SK-N-SH treated with all-trans-retinoic acid at 6 μM for 48 hours (cell line): ENCODE data around the gene R3HDM2.
A peak's percentile ranks its signal among the peaks of the same experiment; 100 is the strongest.

Source experiments
- ATAC-seq: fragments of 200-7000 bp; cut with Tn5 transposase; 3 replicates; pipeline ENCODE4 v1.9.1; 2020; ENCODE audit warnings: mild to moderate bottlenecking, moderate library complexity
- ARNTL ChIP-seq: fragments of 450-650 bp; formaldehyde crosslinking; IDR thresholded peaks from 2 replicates; pipeline ENCODE4 v1.5.0; 2020; ENCODE audit warnings: low read depth, mild to moderate bottlenecking, moderate library complexity, borderline replicate concordance
- BACH2 ChIP-seq: fragments of 250-450 bp; sonication (Bioruptor Pico); IDR thresholded peaks from 2 replicates; pipeline ENCODE4 v1.9.0; 2021; ENCODE audit warnings: mild to moderate bottlenecking, borderline replicate concordance
- CSDC2 ChIP-seq: fragments of 250-450 bp; sonication (Bioruptor Pico); IDR thresholded peaks from 2 replicates; pipeline ENCODE4 v1.5.0; 2020; ENCODE audit warnings: mild to moderate bottlenecking, moderate library complexity
- ESRRG ChIP-seq: fragments of 250-450 bp; sonication (Bioruptor Pico); IDR thresholded peaks from 2 replicates; pipeline ENCODE4 v1.6.1; 2021; ENCODE audit warnings: mild to moderate bottlenecking
- ISL1 ChIP-seq: fragments of 250-450 bp; sonication (Bioruptor Pico); IDR thresholded peaks from 2 replicates; pipeline ENCODE4 v2.1.2; 2022; ENCODE audit warnings: mild to moderate bottlenecking, moderate library complexity
- RARB ChIP-seq: fragments of 250-450 bp; sonication (Bioruptor Pico); IDR thresholded peaks from 2 replicates; pipeline ENCODE4 v1.8.0; 2021; ENCODE audit warnings: mild to moderate bottlenecking, moderate library complexity
- SNAI2 ChIP-seq: fragments of 250-450 bp; sonication (Bioruptor Pico); IDR thresholded peaks from 2 replicates; pipeline ENCODE4 v1.5.0; 2020; ENCODE audit warnings: mild to moderate bottlenecking, moderate library complexity
- TCF4 ChIP-seq: fragments of 250-450 bp; sonication (Bioruptor Pico); IDR thresholded peaks from 2 replicates; pipeline ENCODE4 v1.8.0; 2021; ENCODE audit warnings: mild to moderate bottlenecking, moderate library complexity, borderline replicate concordance
- TOX ChIP-seq: fragments of 250-450 bp; sonication (Bioruptor Pico); IDR thresholded peaks from 2 replicates; pipeline ENCODE4 v1.8.0; 2021; ENCODE audit warnings: mild to moderate bottlenecking, moderate library complexity, borderline replicate concordance
- ZC3H10 ChIP-seq: fragments of 250-450 bp; sonication (Bioruptor Pico); IDR thresholded peaks from 2 replicates; pipeline ENCODE4 v1.5.1; 2021; ENCODE audit warnings: mild to moderate bottlenecking, moderate library complexity
- ZFP3 ChIP-seq: fragments of 250-450 bp; sonication (Bioruptor Pico); IDR thresholded peaks from 2 replicates; pipeline ENCODE4 v1.5.0; 2020; ENCODE audit warnings: mild to moderate bottlenecking, moderate library complexity
- ZFP30 ChIP-seq: fragments of 450-650 bp; formaldehyde crosslinking; IDR thresholded peaks from 2 replicates; pipeline ENCODE4 v1.5.0; 2022; ENCODE audit warnings: mild to moderate bottlenecking, moderate library complexity
- ZNF565 ChIP-seq: fragments of 450-650 bp; formaldehyde crosslinking; conservative IDR thresholded peaks from 2 replicates; pipeline ENCODE4 v1.5.0; 2020; ENCODE audit warnings: low read depth, mild to moderate bottlenecking, moderate library complexity
- ZNF70 ChIP-seq: fragments of 450-650 bp; formaldehyde crosslinking; IDR thresholded peaks from 2 replicates; pipeline ENCODE4 v1.5.0; 2020; ENCODE audit warnings: mild to moderate bottlenecking, moderate library complexity
- ZNF8 ChIP-seq: fragments of 450-650 bp; formaldehyde crosslinking; IDR thresholded peaks from 2 replicates; pipeline ENCODE4 v1.5.0; 2020; ENCODE audit warnings: mild to moderate bottlenecking, moderate library complexity
- TF ChIP-seq, protein P1 (sequence below): fragments of 250-450 bp; sonication (Bioruptor Pico); IDR thresholded peaks from 2 replicates; pipeline ENCODE4 v1.8.0; 2020; ENCODE audit warnings: mild to moderate bottlenecking, moderate library complexity, borderline replicate concordance
- TF ChIP-seq, protein P2 (sequence below): fragments of 250-450 bp; sonication (Bioruptor Pico); IDR thresholded peaks from 2 replicates; pipeline ENCODE4 v1.5.0; 2020; ENCODE audit warnings: mild to moderate bottlenecking, moderate library complexity
- TF ChIP-seq, protein P3 (sequence below): fragments of 250-450 bp; sonication (Bioruptor Pico); IDR thresholded peaks from 2 replicates; pipeline ENCODE4 v1.5.1; 2020; ENCODE audit warnings: low read depth, mild to moderate bottlenecking, moderate library complexity
- TF ChIP-seq, protein P4 (sequence below): fragments of 250-450 bp; sonication (Bioruptor Pico); IDR thresholded peaks from 2 replicates; pipeline ENCODE4 v1.5.1; 2021; ENCODE audit warnings: mild to moderate bottlenecking, moderate library complexity

Gene R3HDM2

DNA sequence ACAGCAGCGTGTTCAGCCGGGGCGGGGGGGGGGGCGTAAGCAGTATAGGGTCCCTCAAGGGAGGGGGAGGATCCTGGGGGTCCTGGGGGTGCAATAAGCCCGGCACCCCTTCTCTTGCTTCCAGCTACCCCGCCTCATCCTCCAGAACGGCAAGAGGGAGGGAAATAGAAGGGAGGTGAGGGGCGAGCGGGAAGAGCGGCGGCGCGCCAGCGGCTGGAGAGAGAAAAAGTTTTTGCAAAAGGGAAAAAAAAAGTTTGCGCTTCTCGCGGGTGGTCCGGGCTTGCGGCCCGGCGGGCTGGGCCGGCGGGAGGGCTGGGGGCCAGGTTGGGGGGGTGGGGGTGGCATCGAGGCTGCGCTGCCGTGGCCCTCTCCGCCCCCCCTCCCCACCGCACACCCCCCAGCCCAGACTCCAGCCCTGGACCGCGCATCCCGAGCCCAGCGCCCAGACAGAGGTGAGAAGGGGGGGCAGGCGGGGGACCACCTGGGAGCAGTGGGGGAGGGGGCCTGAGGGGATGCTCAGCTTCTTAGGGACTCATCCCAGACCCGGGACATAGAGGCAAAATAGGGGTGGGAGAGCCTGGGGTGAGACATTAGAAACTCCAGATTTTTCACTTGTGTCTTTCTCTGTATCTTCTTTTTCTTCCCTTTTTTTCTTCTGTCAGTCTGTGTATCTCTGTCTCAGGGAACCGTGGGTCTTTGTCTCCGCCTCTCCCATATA, 29.1 kb upstream of the R3HDM2 start, which contains the start of gene GLI1:
TSS of gene GLI1 (plus strand) at position 36 of the 718 bp plus-strand sequence. CDS start 3,907 bp downstream, outside the sequence.
- peak; percentile 3 for ATAC-seq
- TF ChIP-seq ESRRG (CRISPR knock-in tag), result no peak
- TF ChIP-seq ZFP3 (CRISPR knock-in tag), result no peak
- TF ChIP-seq ZNF70 (CRISPR knock-in tag), result no peak
- no peak for TF ChIP-seq ARNTL
- no peak for TF ChIP-seq ISL1 (CRISPR knock-in tag)
- TF ChIP-seq ZNF565 (CRISPR knock-in tag), result no peak
- TF ChIP-seq RARB (CRISPR knock-in tag), result no peak
- no peak for TF ChIP-seq ZFP30 (CRISPR knock-in tag)
- TF ChIP-seq CSDC2 (CRISPR knock-in tag), result no peak
- TF ChIP-seq SNAI2 (CRISPR knock-in tag), result no peak
- TF ChIP-seq TOX (CRISPR knock-in tag), result no peak
- TF ChIP-seq, protein P1, sequence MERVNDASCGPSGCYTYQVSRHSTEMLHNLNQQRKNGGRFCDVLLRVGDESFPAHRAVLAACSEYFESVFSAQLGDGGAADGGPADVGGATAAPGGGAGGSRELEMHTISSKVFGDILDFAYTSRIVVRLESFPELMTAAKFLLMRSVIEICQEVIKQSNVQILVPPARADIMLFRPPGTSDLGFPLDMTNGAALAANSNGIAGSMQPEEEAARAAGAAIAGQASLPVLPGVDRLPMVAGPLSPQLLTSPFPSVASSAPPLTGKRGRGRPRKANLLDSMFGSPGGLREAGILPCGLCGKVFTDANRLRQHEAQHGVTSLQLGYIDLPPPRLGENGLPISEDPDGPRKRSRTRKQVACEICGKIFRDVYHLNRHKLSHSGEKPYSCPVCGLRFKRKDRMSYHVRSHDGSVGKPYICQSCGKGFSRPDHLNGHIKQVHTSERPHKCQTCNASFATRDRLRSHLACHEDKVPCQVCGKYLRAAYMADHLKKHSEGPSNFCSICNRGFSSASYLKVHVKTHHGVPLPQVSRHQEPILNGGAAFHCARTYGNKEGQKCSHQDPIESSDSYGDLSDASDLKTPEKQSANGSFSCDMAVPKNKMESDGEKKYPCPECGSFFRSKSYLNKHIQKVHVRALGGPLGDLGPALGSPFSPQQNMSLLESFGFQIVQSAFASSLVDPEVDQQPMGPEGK (CRISPR knock-in tag), result no peak
- TF ChIP-seq, protein P2, sequence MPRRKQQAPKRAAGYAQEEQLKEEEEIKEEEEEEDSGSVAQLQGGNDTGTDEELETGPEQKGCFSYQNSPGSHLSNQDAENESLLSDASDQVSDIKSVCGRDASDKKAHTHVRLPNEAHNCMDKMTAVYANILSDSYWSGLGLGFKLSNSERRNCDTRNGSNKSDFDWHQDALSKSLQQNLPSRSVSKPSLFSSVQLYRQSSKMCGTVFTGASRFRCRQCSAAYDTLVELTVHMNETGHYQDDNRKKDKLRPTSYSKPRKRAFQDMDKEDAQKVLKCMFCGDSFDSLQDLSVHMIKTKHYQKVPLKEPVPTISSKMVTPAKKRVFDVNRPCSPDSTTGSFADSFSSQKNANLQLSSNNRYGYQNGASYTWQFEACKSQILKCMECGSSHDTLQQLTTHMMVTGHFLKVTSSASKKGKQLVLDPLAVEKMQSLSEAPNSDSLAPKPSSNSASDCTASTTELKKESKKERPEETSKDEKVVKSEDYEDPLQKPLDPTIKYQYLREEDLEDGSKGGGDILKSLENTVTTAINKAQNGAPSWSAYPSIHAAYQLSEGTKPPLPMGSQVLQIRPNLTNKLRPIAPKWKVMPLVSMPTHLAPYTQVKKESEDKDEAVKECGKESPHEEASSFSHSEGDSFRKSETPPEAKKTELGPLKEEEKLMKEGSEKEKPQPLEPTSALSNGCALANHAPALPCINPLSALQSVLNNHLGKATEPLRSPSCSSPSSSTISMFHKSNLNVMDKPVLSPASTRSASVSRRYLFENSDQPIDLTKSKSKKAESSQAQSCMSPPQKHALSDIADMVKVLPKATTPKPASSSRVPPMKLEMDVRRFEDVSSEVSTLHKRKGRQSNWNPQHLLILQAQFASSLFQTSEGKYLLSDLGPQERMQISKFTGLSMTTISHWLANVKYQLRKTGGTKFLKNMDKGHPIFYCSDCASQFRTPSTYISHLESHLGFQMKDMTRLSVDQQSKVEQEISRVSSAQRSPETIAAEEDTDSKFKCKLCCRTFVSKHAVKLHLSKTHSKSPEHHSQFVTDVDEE (CRISPR knock-in tag), result no peak
- no peak for TF ChIP-seq ZC3H10
- TF ChIP-seq, protein P3, sequence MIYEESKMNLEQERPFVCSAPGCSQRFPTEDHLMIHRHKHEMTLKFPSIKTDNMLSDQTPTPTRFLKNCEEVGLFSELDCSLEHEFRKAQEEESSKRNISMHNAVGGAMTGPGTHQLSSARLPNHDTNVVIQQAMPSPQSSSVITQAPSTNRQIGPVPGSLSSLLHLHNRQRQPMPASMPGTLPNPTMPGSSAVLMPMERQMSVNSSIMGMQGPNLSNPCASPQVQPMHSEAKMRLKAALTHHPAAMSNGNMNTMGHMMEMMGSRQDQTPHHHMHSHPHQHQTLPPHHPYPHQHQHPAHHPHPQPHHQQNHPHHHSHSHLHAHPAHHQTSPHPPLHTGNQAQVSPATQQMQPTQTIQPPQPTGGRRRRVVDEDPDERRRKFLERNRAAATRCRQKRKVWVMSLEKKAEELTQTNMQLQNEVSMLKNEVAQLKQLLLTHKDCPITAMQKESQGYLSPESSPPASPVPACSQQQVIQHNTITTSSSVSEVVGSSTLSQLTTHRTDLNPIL (CRISPR knock-in tag), result no peak
- TF ChIP-seq TCF4 (CRISPR knock-in tag), result no peak
- TF ChIP-seq ZNF8 (CRISPR knock-in tag), result no peak
- TF ChIP-seq, protein P4, sequence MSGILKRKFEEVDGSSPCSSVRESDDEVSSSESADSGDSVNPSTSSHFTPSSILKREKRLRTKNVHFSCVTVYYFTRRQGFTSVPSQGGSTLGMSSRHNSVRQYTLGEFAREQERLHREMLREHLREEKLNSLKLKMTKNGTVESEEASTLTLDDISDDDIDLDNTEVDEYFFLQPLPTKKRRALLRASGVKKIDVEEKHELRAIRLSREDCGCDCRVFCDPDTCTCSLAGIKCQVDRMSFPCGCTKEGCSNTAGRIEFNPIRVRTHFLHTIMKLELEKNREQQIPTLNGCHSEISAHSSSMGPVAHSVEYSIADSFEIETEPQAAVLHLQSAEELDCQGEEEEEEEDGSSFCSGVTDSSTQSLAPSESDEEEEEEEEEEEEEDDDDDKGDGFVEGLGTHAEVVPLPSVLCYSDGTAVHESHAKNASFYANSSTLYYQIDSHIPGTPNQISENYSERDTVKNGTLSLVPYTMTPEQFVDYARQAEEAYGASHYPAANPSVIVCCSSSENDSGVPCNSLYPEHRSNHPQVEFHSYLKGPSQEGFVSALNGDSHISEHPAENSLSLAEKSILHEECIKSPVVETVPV, result no peak
- TF ChIP-seq BACH2 (CRISPR knock-in tag), result no peak
- TF ChIP-seq, all 23 proteins: peak for 0

DNA sequence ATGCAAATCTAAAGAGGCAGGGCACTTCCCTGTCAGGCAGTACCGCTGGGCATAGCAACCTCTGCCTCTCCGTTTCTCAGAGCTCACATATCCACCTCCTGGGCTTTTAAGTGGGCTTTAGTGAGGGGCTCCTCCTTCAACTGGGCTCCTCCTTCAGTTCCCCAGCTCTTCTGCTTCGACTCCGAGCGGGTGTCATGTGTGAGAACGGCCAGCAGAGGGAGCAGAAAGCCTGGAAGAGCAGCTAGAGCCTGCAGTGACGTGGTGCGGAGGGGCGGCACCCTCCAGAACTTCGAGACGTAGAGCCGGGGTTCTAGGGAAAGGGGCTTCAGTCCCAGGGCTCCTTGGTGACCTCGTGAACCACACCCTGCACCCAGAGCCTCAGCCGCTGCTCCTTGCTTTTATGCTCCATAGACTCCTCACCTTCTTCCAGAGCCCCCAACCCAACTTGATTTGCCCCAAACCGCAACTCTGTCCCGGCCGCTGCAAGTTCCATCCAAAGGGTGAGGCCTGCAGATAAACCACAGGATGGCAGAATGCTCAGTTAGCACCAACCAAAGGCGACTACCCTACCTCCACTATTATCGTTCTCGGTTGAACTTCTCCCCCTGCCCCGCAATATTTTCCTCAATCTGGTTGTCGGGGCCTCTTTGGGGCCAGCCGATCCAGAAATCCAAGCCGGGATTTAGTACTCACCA, 28.4 kb upstream of the R3HDM2 start:
- peak; percentile 76 for ATAC-seq
- TF ChIP-seq RARB (CRISPR knock-in tag) (no peak), ZNF70 (CRISPR knock-in tag) (no peak), ZFP30 (CRISPR knock-in tag) (no peak)
- TF ChIP-seq, protein P3 (CRISPR knock-in tag), result no peak
- TF ChIP-seq, all 23 proteins: peak for 0

DNA sequence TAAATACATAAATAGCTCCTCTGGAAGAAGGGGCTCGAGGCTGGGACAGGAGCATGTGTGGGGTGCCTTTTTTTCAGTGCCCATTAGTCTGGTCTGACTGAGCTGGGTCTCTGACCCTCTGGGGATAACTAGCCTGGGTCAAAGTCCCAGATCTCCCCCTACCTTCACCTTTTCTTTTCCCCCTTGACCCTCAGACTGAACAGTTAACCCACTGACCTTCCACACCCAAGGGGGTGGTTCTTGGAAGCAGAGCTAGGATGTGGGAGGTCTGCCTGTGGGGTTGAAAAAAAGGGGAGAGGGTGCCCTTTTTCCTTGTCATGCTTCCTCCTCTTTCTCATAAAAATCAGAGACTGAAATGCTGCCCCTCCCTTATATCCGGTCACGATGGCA, 27.8 kb upstream of the R3HDM2 start:
- TF ChIP-seq ZFP3 (CRISPR knock-in tag) (no peak), ZNF70 (CRISPR knock-in tag) (no peak)
- TF ChIP-seq, protein P3 (CRISPR knock-in tag), result no peak
- TF ChIP-seq, all 23 proteins: peak for 0
- ATAC-seq, result no peak
